HG03280 (cell line): ENCODE data around the gene SRGAP1.
"Not testable (repeated sequence)": the region's sequence is repeated elsewhere in the genome, so short reads cannot be mapped to it uniquely, and the experiment has no call there.

Experiments
- ATAC-seq: cut with Tn5 transposase; IDR thresholded peaks from one replicate; pipeline ENCODE4 v1.9.1; 2021; ENCODE audit warnings: mild to moderate bottlenecking, moderate library complexity; ENCODE audit not compliant: unreplicated experiment

SRGAP1 gene

GRCh38 chr12:64099397-64099796 lies 254.9 kb downstream of the SRGAP1 start:
- no peak for ATAC-seq

GRCh38 chr12:64102339-64102738 lies 257.8 kb downstream of the SRGAP1 start:
- no peak for ATAC-seq

- no peak for ATAC-seq
These were observed 259.6 kb downstream of the SRGAP1 start for GRCh38 chr12:64103825-64104740.

- ATAC-seq, result no peak
These were observed 260.5 kb downstream of the SRGAP1 start for GRCh38 chr12:64105026-64105425.

GRCh38 chr12:64107776-64108175 lies 263.3 kb downstream of the SRGAP1 start:
- no peak for ATAC-seq

GRCh38 chr12:64109706-64110105 lies 265.2 kb downstream of the SRGAP1 start:
- ATAC-seq, result no peak

GRCh38 chr12:64110864-64111263 lies 266.4 kb downstream of the SRGAP1 start:
- ATAC-seq, result no peak

- ATAC-seq, result no peak
These were observed 272.5 kb downstream of the SRGAP1 start for GRCh38 chr12:64116969-64117368.

GRCh38 chr12:64120568-64120967 lies 276.1 kb downstream of the SRGAP1 start:
- ATAC-seq, result no peak

- ATAC-seq, result not testable (repeated sequence)
These were observed 276.6 kb downstream of the SRGAP1 start for GRCh38 chr12:64121086-64121485.

GRCh38 chr12:64122154-64122553 lies 277.7 kb downstream of the SRGAP1 start:
- ATAC-seq, result no peak

- ATAC-seq, result no peak
These were observed 278.5 kb downstream of the SRGAP1 start for GRCh38 chr12:64122995-64123394.

GRCh38 chr12:64123448-64123847 lies 278.9 kb downstream of the SRGAP1 start:
- no peak for ATAC-seq

GRCh38 chr12:64124511-64125197 lies 280.2 kb downstream of the SRGAP1 start:
- no peak for ATAC-seq

GRCh38 chr12:64125913-64126312 lies 281.4 kb downstream of the SRGAP1 start:
- ATAC-seq, result no peak

- no peak for ATAC-seq
These were observed 283.3 kb downstream of the SRGAP1 start for GRCh38 chr12:64127811-64128210.

- ATAC-seq, result no peak
These were observed 283.9 kb downstream of the SRGAP1 start for GRCh38 chr12:64128366-64128765.

- not testable (repeated sequence) for ATAC-seq
These were observed 286.0 kb downstream of the SRGAP1 start for GRCh38 chr12:64130476-64130875.

- ATAC-seq, result not testable (repeated sequence)
These were observed 287.0 kb downstream of the SRGAP1 start for GRCh38 chr12:64131456-64131855.

GRCh38 chr12:64132672-64133071 lies 288.2 kb downstream of the SRGAP1 start:
- ATAC-seq, result not testable (repeated sequence)

- no peak for ATAC-seq
These were observed 292.6 kb downstream of the SRGAP1 start for GRCh38 chr12:64137117-64137516.

GRCh38 chr12:64139021-64139420 lies 294.5 kb downstream of the SRGAP1 start:
- no peak for ATAC-seq
